DMS114 treated with DMSO at 0.1 percent for 48 hours (cell line): Measurements from ENCODE around the gene TOX4.
"Not testable (repeated sequence)": the region's sequence is repeated elsewhere in the genome, so short reads cannot be mapped to it uniquely, and the experiment has no call there.

ENCODE experiments used
- DNase-seq: peaks from one replicate; lab custom pipeline; 2025; ENCODE audit not compliant: unreplicated experiment; lab: John Stamatoyannopoulos, UW

The TOX4 gene

GRCh38 chr14:21534576-21534975 lies 57.6 kb downstream of the TOX4 start:
- no peak for DNase-seq

- no peak for DNase-seq
Observed at GRCh38 chr14:21535545-21536417, 58.8 kb downstream of the TOX4 start.

GRCh38 chr14:21536418-21537089 lies 59.6 kb downstream of the TOX4 start:
- DNase-seq, result no peak

- DNase-seq, result no peak
Observed at GRCh38 chr14:21537090-21537424, 60.1 kb downstream of the TOX4 start.

GRCh38 chr14:21539189-21539940 lies 62.4 kb downstream of the TOX4 start:
- DNase-seq, result no peak

- DNase-seq, result no peak
Observed at GRCh38 chr14:21541413-21542074, 64.5 kb downstream of the TOX4 start.

GRCh38 chr14:21543521-21543960 lies 66.5 kb downstream of the TOX4 start:
- no peak for DNase-seq

GRCh38 chr14:21543963-21544362 lies 67.0 kb downstream of the TOX4 start:
- DNase-seq, result no peak

- not testable (repeated sequence) for DNase-seq
Observed at GRCh38 chr14:21544588-21544987, 67.6 kb downstream of the TOX4 start.
